ENCODE measurements around the gene MBTPS1.

- TF ChIP-seq CTCF (IDR thresholded peaks at IDR 0.05) (no peak), POLR2A (IDR thresholded peaks at IDR 0.05) (no peak)
These were observed 101.3 kb downstream of the MBTPS1 start for GRCh38 chr16:84015399-84015798.

All from esophagus squamous epithelium (tissue), 4 donors.